SKM-1 (cell line): ENCODE results near the gene MAP3K1.

Source experiments
- DNase-seq: peaks from one replicate; lab custom pipeline; 2025; ENCODE audit not compliant: unreplicated experiment; lab: John Stamatoyannopoulos, UW

Gene MAP3K1

GRCh38 chr5:56845277-56845676 lies 29.9 kb downstream of the MAP3K1 start:
- no peak for DNase-seq

- no peak for DNase-seq
Measured at GRCh38 chr5:56845904-56846480, 30.6 kb downstream of the MAP3K1 start.

GRCh38 chr5:56848206-56848605 lies 32.9 kb downstream of the MAP3K1 start:
- DNase-seq: no peak

- no peak for DNase-seq
Measured at GRCh38 chr5:56849671-56850070, 34.3 kb downstream of the MAP3K1 start.

- DNase-seq: no peak
Measured at GRCh38 chr5:56850423-56850822, 35.1 kb downstream of the MAP3K1 start.

GRCh38 chr5:56851258-56851941 lies 36.1 kb downstream of the MAP3K1 start:
- DNase-seq: no peak

- no peak for DNase-seq
Measured at GRCh38 chr5:56852228-56853000, 37.1 kb downstream of the MAP3K1 start.

GRCh38 chr5:56853698-56854097 lies 38.3 kb downstream of the MAP3K1 start:
- DNase-seq: no peak

GRCh38 chr5:56854920-56855319 lies 39.6 kb downstream of the MAP3K1 start:
- DNase-seq: no peak

GRCh38 chr5:56856541-56857178 lies 41.3 kb downstream of the MAP3K1 start:
- no peak for DNase-seq

- DNase-seq: no peak
Measured at GRCh38 chr5:56858777-56859442, 43.6 kb downstream of the MAP3K1 start.

GRCh38 chr5:56861893-56862485 lies 46.6 kb downstream of the MAP3K1 start:
- DNase-seq: no peak

GRCh38 chr5:56862909-56863308 lies 47.6 kb downstream of the MAP3K1 start:
- DNase-seq: no peak

GRCh38 chr5:56871777-56872176 lies 56.4 kb downstream of the MAP3K1 start:
- DNase-seq: no peak

- DNase-seq: no peak
Measured at GRCh38 chr5:56873056-56873455, 57.7 kb downstream of the MAP3K1 start.

- DNase-seq: no peak
Measured at GRCh38 chr5:56876327-56876726, 61.0 kb downstream of the MAP3K1 start.

- no peak for DNase-seq
Measured at GRCh38 chr5:56881571-56881970, 66.2 kb downstream of the MAP3K1 start.

GRCh38 chr5:56893251-56893951 lies 78.1 kb downstream of the MAP3K1 start:
- no peak for DNase-seq

- no peak for DNase-seq
Measured at GRCh38 chr5:56896763-56897162, 81.4 kb downstream of the MAP3K1 start.

- no peak for DNase-seq
Measured at GRCh38 chr5:56898213-56898612, 82.9 kb downstream of the MAP3K1 start.
